Endodermal cell (in vitro differentiated cells): ENCODE data around the gene TMPRSS9. TPM values are rescaled to one million over a fixed set of nuclear protein-coding genes. Genes with fewer than 3 reads are reported as not detected.

Source experiments
- DNase-seq: peaks from one replicate; pipeline ENCODE4 v3.0.0-alpha.2; 2017
- H3K27ac ChIP-seq: 2 replicates; pipeline ENCODE4 v1.5.1; 2013; ENCODE audit warnings: mild to moderate bottlenecking, low read depth, low read length, moderate library complexity
- H3K27me3 ChIP-seq: 2 replicates; pipeline ENCODE4 v1.6.1; 2013; ENCODE audit warnings: mild to moderate bottlenecking, low read length, moderate library complexity; ENCODE audit not compliant: insufficient read depth, control insufficient read depth, poor library complexity, severe bottlenecking
- H3K36me3 ChIP-seq: 2 replicates; pipeline ENCODE4 v1.7.0; 2013; ENCODE audit warnings: mild to moderate bottlenecking, low read length, moderate library complexity; ENCODE audit not compliant: control insufficient read depth, insufficient read depth
- H3K4me1 ChIP-seq: one replicate; pipeline ENCODE4 v1.7.0; 2013; ENCODE audit warnings: low read length; ENCODE audit not compliant: control insufficient read depth, insufficient read depth
- H3K4me3 ChIP-seq: 2 replicates; pipeline ENCODE4 v1.5.1; 2013; ENCODE audit warnings: mild to moderate bottlenecking, low read length, moderate library complexity
- H3K9ac ChIP-seq: 2 replicates; pipeline ENCODE4 v1.6.1; 2013; ENCODE audit warnings: mild to moderate bottlenecking, low read length, moderate library complexity; ENCODE audit not compliant: poor library complexity, severe bottlenecking; ENCODE audit errors: extremely low read depth
- H3K9me3 ChIP-seq: 2 replicates; pipeline ENCODE4 v1.6.1; 2013; ENCODE audit warnings: mild to moderate bottlenecking, low read length, moderate library complexity; ENCODE audit not compliant: control insufficient read depth
- H3K27ac Mint-ChIP-seq: 2 replicates; pipeline ENCODE4 v1.8.0; 2020; ENCODE audit warnings: mixed read lengths
- H3K27me3 Mint-ChIP-seq: 2 replicates; pipeline ENCODE4 v1.8.0; 2021; ENCODE audit warnings: mild to moderate bottlenecking, mixed read lengths; ENCODE audit not compliant: insufficient read depth
- H3K36me3 Mint-ChIP-seq: 2 replicates; pipeline ENCODE4 v1.8.0; 2020; ENCODE audit warnings: low read depth, mixed read lengths
- H3K4me1 Mint-ChIP-seq: 2 replicates; pipeline ENCODE4 v1.8.0; 2020; ENCODE audit warnings: mixed read lengths
- H3K4me3 Mint-ChIP-seq: 2 replicates; pipeline ENCODE4 v1.8.0; 2020; ENCODE audit warnings: mild to moderate bottlenecking, moderate library complexity, mixed read lengths
- H3K9me3 Mint-ChIP-seq: 2 replicates; pipeline ENCODE4 v1.8.0; 2020; ENCODE audit warnings: mild to moderate bottlenecking, mixed read lengths
- CTCF ChIP-seq: fragments of 200-600 bp; sonication (generic); conservative IDR thresholded peaks from 2 replicates; pipeline ENCODE4 v1.5.0; 2021; ENCODE audit warnings: antibody characterized with exemption, mild to moderate bottlenecking
- WGBS, 2 experiments: methylation state at CpG; one replicate each; pipeline versions ENCODE4 v1.1.5 to v1.1.7; 2013; ENCODE audit warnings: missing lambda C conversion rate in 2 of 2, mixed read lengths in 1 of 2; ENCODE audit not compliant: insufficient coverage in 1 of 2, insufficient read length in 1 of 2; 5-methylcytosine and 5-hydroxymethylcytosine counted together
- total RNA-seq, 2 donors: library from RNA; stranded (reverse); fragmentation: NEBNext Ultra II Directional in 1 of 2; extraction: Animal tissue kit (Norgen Biotek cat#: 25700) in 1 of 2; gene quantifications; 2 replicates in 1 of 2; 3 replicates in 1 of 2; pipeline ENCODE4 v1.2.1, GENCODE V29; 2021

The TMPRSS9 gene
- total RNA-seq, 2 donors from 2014 or later = 0.73 to 1.2 TPM

- no peak for TF ChIP-seq CTCF
- Histone ChIP-seq H3K4me1 (no peaks in the 10 kb centered on the region), H3K9me3 (no peaks in the 10 kb centered on the region), H3K27ac (no peak overlapping the region), H3K4me3 (no peak overlapping the region), H3K9ac (no peak overlapping the region), H3K27me3 (no peaks in the 10 kb centered on the region), H3K36me3 (peaks cover 12% of the 10 kb centered on the region)
- 94 to 96% methylated on average over 14 to 24 of the region's 24 CpGs for WGBS, 2 experiments
- no peaks in the 10 kb centered on the region for H3K9me3 Mint-ChIP-seq
- no peak overlapping the region for H3K4me3 Mint-ChIP-seq
- no peak overlapping the region for H3K27ac Mint-ChIP-seq
- peaks cover 18% of the 10 kb centered on the region for H3K36me3 Mint-ChIP-seq
- H3K4me1 Mint-ChIP-seq = no peaks in the 10 kb centered on the region
- no peaks in the 10 kb centered on the region for H3K27me3 Mint-ChIP-seq
- no peak for DNase-seq
Observed at GRCh38 chr19:2341244-2341751, 18.8 kb upstream of the TMPRSS9 start.

DNA sequence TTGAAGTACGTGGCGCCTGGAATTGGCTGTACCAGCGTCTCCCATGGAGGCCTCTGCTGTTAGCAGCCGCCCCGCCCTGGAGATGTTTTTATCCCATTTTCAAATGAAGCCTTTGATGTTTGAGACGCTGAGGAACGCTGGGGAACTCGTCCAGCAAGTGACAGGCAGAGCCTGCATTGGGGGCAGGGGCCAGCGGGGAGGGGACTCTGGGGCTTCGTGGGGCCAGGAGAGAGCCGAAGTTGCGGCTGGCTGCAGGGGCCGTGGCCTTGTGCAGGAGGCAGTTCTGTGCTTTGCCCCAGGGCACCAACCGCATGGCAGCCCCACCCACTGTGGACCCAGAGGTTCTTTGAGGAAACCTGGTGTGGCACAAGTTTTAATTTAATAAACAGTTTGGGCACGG lies 18.1 kb upstream of the TMPRSS9 start:
- H3K36me3 ChIP-seq = peaks cover 13% of the 10 kb centered on the region
- H3K9me3 Mint-ChIP-seq = no peaks in the 10 kb centered on the region
- no peak overlapping the region for H3K4me3 Mint-ChIP-seq
- no peak overlapping the region for H3K4me3 ChIP-seq
- no peak overlapping the region for H3K27ac Mint-ChIP-seq
- WGBS, 2 experiments = 95 to 96% methylated on average over 12 to 15 of the region's 15 CpGs
- H3K9ac ChIP-seq = no peak overlapping the region
- H3K4me1 ChIP-seq = no peaks in the 10 kb centered on the region
- TF ChIP-seq CTCF = no peak
- H3K27ac ChIP-seq = no peak overlapping the region
- H3K36me3 Mint-ChIP-seq = peaks cover 15% of the 10 kb centered on the region
- no peak for DNase-seq
- no peaks in the 10 kb centered on the region for H3K27me3 Mint-ChIP-seq
- H3K4me1 Mint-ChIP-seq = no peaks in the 10 kb centered on the region
- H3K27me3 ChIP-seq = no peaks in the 10 kb centered on the region
- no peaks in the 10 kb centered on the region for H3K9me3 ChIP-seq

GRCh38 chr19:2342656-2343288 lies 17.3 kb upstream of the TMPRSS9 start:
- no peak overlapping the region for H3K27ac ChIP-seq
- H3K4me1 Mint-ChIP-seq = no peaks in the 10 kb centered on the region
- H3K36me3 ChIP-seq = peaks cover 8% of the 10 kb centered on the region
- H3K27me3 ChIP-seq = no peaks in the 10 kb centered on the region
- no peak overlapping the region for H3K4me3 ChIP-seq
- H3K9ac ChIP-seq = no peak overlapping the region
- no peak overlapping the region for H3K4me3 Mint-ChIP-seq
- H3K4me1 ChIP-seq = no peaks in the 10 kb centered on the region
- TF ChIP-seq CTCF = no peak
- no peaks in the 10 kb centered on the region for H3K9me3 ChIP-seq
- H3K27me3 Mint-ChIP-seq = no peaks in the 10 kb centered on the region
- DNase-seq = no peak
- no peaks in the 10 kb centered on the region for H3K9me3 Mint-ChIP-seq
- 93 to 96% methylated on average over 15 to 29 of the region's 29 CpGs for WGBS, 2 experiments
- H3K27ac Mint-ChIP-seq = no peak overlapping the region
- peaks cover 11% of the 10 kb centered on the region for H3K36me3 Mint-ChIP-seq
